Neural crest cell (in vitro differentiated cells): ENCODE results near the gene FXR2. TPM values are rescaled to one million over a fixed set of nuclear protein-coding genes. Genes with fewer than 3 reads are reported as not detected.
"Not testable (repeated sequence)": the region's sequence is repeated elsewhere in the genome, so short reads cannot be mapped to it uniquely, and the experiment has no call there.

Experiments used
- DNase-seq: peaks from one replicate; pipeline ENCODE4 v3.0.0; 2021; ENCODE audit warnings: low read depth, mixed read lengths, low spot score
- H3K27ac Mint-ChIP-seq: one replicate; pipeline ENCODE4 v1.8.0; 2021; ENCODE audit warnings: mild to moderate bottlenecking, mixed read lengths; ENCODE audit not compliant: unreplicated experiment
- H3K27me3 Mint-ChIP-seq: 2 replicates; pipeline ENCODE4 v1.8.0; 2021; ENCODE audit warnings: low read depth, mild to moderate bottlenecking, mixed read lengths
- H3K36me3 Mint-ChIP-seq: 2 replicates; pipeline ENCODE4 v1.8.0; 2021; ENCODE audit warnings: low read depth, mild to moderate bottlenecking, mixed read lengths
- H3K4me1 Mint-ChIP-seq: 2 replicates; pipeline ENCODE4 v1.8.0; 2021; ENCODE audit warnings: mixed read lengths
- H3K4me3 Mint-ChIP-seq: one replicate; pipeline ENCODE4 v1.8.0; 2021; ENCODE audit warnings: mild to moderate bottlenecking, mixed read lengths
- H3K9me3 Mint-ChIP-seq: 2 replicates; pipeline ENCODE4 v1.8.0; 2021; ENCODE audit warnings: mixed read lengths
- total RNA-seq: library from RNA; stranded (reverse); gene quantifications from 2 replicates; pipeline ENCODE4 v1.2.1, GENCODE V29; 2021
- TF ChIP-seq, protein P1 (sequence below): fragments of 200-600 bp; sonication (generic); conservative IDR thresholded peaks from 2 replicates; pipeline ENCODE4 v1.5.0; 2021; ENCODE audit warnings: antibody characterized with exemption, mild to moderate bottlenecking

The FXR2 gene
- total RNA-seq, 1 donor from 2014 or later = 53.8 TPM

- no peak for DNase-seq
- H3K9me3 Mint-ChIP-seq = no peaks in the 10 kb centered on the region
- TF ChIP-seq, protein P1, sequence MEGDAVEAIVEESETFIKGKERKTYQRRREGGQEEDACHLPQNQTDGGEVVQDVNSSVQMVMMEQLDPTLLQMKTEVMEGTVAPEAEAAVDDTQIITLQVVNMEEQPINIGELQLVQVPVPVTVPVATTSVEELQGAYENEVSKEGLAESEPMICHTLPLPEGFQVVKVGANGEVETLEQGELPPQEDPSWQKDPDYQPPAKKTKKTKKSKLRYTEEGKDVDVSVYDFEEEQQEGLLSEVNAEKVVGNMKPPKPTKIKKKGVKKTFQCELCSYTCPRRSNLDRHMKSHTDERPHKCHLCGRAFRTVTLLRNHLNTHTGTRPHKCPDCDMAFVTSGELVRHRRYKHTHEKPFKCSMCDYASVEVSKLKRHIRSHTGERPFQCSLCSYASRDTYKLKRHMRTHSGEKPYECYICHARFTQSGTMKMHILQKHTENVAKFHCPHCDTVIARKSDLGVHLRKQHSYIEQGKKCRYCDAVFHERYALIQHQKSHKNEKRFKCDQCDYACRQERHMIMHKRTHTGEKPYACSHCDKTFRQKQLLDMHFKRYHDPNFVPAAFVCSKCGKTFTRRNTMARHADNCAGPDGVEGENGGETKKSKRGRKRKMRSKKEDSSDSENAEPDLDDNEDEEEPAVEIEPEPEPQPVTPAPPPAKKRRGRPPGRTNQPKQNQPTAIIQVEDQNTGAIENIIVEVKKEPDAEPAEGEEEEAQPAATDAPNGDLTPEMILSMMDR = no peak
- peak overlapping the region; percentile 54 for H3K27ac Mint-ChIP-seq
- no peaks in the 10 kb centered on the region for H3K36me3 Mint-ChIP-seq
- no peak overlapping the region for H3K4me3 Mint-ChIP-seq
- H3K27me3 Mint-ChIP-seq = peaks cover 4% of the 10 kb centered on the region
- H3K4me1 Mint-ChIP-seq = peaks cover under 1% of the 10 kb centered on the region
These were observed 30.1 kb upstream of the FXR2 start for GRCh38 chr17:7644775-7645174.

- H3K27me3 Mint-ChIP-seq, H3K9me3 Mint-ChIP-seq, H3K4me3 Mint-ChIP-seq, DNase-seq, H3K36me3 Mint-ChIP-seq, H3K27ac Mint-ChIP-seq, H3K4me1 Mint-ChIP-seq: not testable (repeated sequence)
These were observed 26.9 kb upstream of the FXR2 start for GRCh38 chr17:7641635-7642034.

- Mint-ChIP-seq H3K27ac (no peak overlapping the region), H3K27me3 (peaks cover 4% of the 10 kb centered on the region), H3K36me3 (no peaks in the 10 kb centered on the region), H3K4me3 (no peak overlapping the region), H3K4me1 (peaks cover 7% of the 10 kb centered on the region), H3K9me3 (no peaks in the 10 kb centered on the region)
- TF ChIP-seq, protein P1 = no peak
- DNase-seq = no peak
These were observed 26.1 kb upstream of the FXR2 start for GRCh38 chr17:7640783-7641182.

DNA sequence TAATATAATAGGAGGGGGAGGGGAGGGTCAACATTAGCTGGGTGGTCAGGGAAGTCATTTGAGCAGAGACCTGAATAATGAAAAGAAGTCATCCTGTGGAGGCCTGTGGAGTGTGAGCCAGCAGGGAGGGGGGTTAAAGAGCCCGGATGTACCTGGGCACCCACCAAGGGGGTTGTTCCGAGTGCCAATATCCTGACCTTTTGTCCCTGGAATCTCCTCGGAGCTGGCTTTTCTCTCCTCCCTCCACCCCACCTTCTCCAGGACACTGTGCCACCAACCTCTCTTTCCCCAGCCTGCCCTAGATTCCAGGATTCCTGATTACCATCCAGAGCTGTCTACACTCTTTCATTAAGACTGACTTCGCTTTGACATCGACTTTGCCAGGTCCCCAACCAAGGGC is 21.5 kb upstream of the FXR2 start:
- Mint-ChIP-seq H3K4me3 (no peak overlapping the region), H3K4me1 (peaks cover 22% of the 10 kb centered on the region), H3K36me3 (no peaks in the 10 kb centered on the region), H3K9me3 (no peaks in the 10 kb centered on the region), H3K27me3 (no peaks in the 10 kb centered on the region), H3K27ac (peak overlapping the region; percentile 12)
- TF ChIP-seq, protein P1 = no peak
- no peak for DNase-seq

DNA sequence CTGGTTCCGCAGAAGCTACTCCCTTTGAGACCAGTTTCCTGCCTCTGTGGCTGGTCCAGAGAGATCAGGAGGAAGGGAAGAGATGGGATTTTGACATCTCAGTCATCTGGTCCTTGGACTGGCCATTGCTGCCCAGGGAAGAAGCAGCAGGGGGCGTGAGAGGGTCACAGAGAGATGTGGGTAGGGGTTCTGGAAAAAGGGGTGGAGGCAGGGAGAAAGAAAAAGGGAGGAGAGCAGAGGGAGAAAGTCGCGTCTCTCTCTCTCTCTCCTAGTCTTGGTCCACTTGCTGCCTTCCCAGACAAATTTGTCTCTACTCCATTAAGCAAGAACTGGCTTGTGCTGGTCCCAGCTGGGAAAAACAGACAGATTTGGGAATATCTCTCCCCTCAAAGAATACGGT is 19.7 kb upstream of the FXR2 start:
- Mint-ChIP-seq H3K27ac (no peak overlapping the region), H3K4me3 (no peak overlapping the region), H3K9me3 (no peaks in the 10 kb centered on the region), H3K27me3 (no peaks in the 10 kb centered on the region), H3K36me3 (no peaks in the 10 kb centered on the region), H3K4me1 (peaks cover 33% of the 10 kb centered on the region)
- peak; percentile 83 for DNase-seq
- TF ChIP-seq, protein P1 = peak; percentile 62

- Mint-ChIP-seq H3K9me3 (no peaks in the 10 kb centered on the region), H3K4me1 (peaks cover 34% of the 10 kb centered on the region), H3K4me3 (no peak overlapping the region), H3K27ac (no peak overlapping the region), H3K36me3 (no peaks in the 10 kb centered on the region), H3K27me3 (no peaks in the 10 kb centered on the region)
- TF ChIP-seq, protein P1 = no peak
- no peak for DNase-seq
These were observed 18.4 kb upstream of the FXR2 start for GRCh38 chr17:7633093-7633492.
